GM23338 (cell line): Measurements from ENCODE around the gene ESPN. TPM values are rescaled to one million over a fixed set of nuclear protein-coding genes. Genes with fewer than 3 reads are reported as not detected.

Source experiments
- ATAC-seq: fragments of 200-7000 bp; cut with Tn5 transposase; 3 replicates; pipeline ENCODE4 v1.9.1; 2020
- DNase-seq: peaks from one replicate; pipeline ENCODE4 v3.0.0-alpha.2; 2015; ENCODE audit warnings: low spot score
- H2AFZ ChIP-seq: fragments of 200-600 bp; sonication (generic); 2 replicates; pipeline ENCODE4 v1.8.0; 2016; ENCODE audit warnings: antibody characterized with exemption, mild to moderate bottlenecking, moderate library complexity
- H3F3A ChIP-seq: fragments of 200-600 bp; sonication (generic); replicated peaks from 2 replicates; pipeline ENCODE4 v1.8.0; 2017; ENCODE audit warnings: antibody characterized with exemption, mixed run types, low read depth
- H3K27ac ChIP-seq: fragments of 200-600 bp; sonication (generic); 2 replicates; pipeline ENCODE4 v1.6.1; 2016; ENCODE audit warnings: low read depth
- H3K27me3 ChIP-seq: fragments of 200-600 bp; sonication (generic); 2 replicates; pipeline ENCODE4 v1.8.0; 2016; ENCODE audit warnings: mild to moderate bottlenecking, mixed run types, moderate library complexity; ENCODE audit not compliant: insufficient read depth
- H3K36me3 ChIP-seq: fragments of 200-600 bp; sonication (generic); 2 replicates; pipeline ENCODE4 v1.8.0; 2016; ENCODE audit warnings: mild to moderate bottlenecking; ENCODE audit not compliant: insufficient read depth
- H3K4me1 ChIP-seq: fragments of 200-600 bp; sonication (generic); 2 replicates; pipeline ENCODE4 v1.8.0; 2016; ENCODE audit warnings: mild to moderate bottlenecking, moderate library complexity; ENCODE audit not compliant: insufficient read depth
- H3K4me2 ChIP-seq: fragments of 200-600 bp; sonication (generic); 2 replicates; pipeline ENCODE4 v1.7.1; 2017; ENCODE audit warnings: mixed run types
- H3K4me3 ChIP-seq: fragments of 200-600 bp; sonication (generic); 2 replicates; pipeline ENCODE4 v1.6.1; 2016; ENCODE audit warnings: mixed run types
- H3K79me2 ChIP-seq: fragments of 200-600 bp; sonication (generic); replicated peaks from 2 replicates; pipeline ENCODE4 v1.8.0; 2017; ENCODE audit warnings: mild to moderate bottlenecking; ENCODE audit not compliant: insufficient read depth
- H3K9me2 ChIP-seq: fragments of 200-600 bp; sonication (generic); 2 replicates; pipeline ENCODE4 v1.8.0; 2017; ENCODE audit not compliant: insufficient read depth
- H4K20me1 ChIP-seq: fragments of 200-600 bp; sonication (generic); replicated peaks from 2 replicates; pipeline ENCODE4 v1.8.0; 2017; ENCODE audit warnings: mild to moderate bottlenecking; ENCODE audit not compliant: insufficient read depth
- H3K27ac Mint-ChIP-seq: 2 replicates; pipeline ENCODE4 v1.8.0; 2020; ENCODE audit warnings: inconsistent platforms, mild to moderate bottlenecking, moderate library complexity, mixed read lengths
- H3K27me3 Mint-ChIP-seq: 3 replicates; pipeline ENCODE4 v1.8.0; 2022; ENCODE audit warnings: low read depth, mild to moderate bottlenecking, moderate library complexity, mixed read lengths, inconsistent platforms; ENCODE audit not compliant: insufficient read depth, poor library complexity
- H3K36me3 Mint-ChIP-seq: 3 replicates; pipeline ENCODE4 v1.8.0; 2021; ENCODE audit warnings: low read depth, mild to moderate bottlenecking, inconsistent platforms, moderate library complexity, mixed read lengths
- H3K4me1 Mint-ChIP-seq: 3 replicates; pipeline ENCODE4 v1.8.0; 2020; ENCODE audit warnings: mild to moderate bottlenecking, inconsistent platforms, mixed read lengths
- H3K4me3 Mint-ChIP-seq: 3 replicates; pipeline ENCODE4 v1.8.0; 2021; ENCODE audit warnings: moderate library complexity, mild to moderate bottlenecking, inconsistent platforms, mixed read lengths
- H3K9me3 Mint-ChIP-seq: 3 replicates; pipeline ENCODE4 v1.8.0; 2020; ENCODE audit warnings: moderate library complexity, mild to moderate bottlenecking, inconsistent platforms, mixed read lengths
- CREB1 ChIP-seq: fragments of 250-450 bp; sonication (Bioruptor Pico); IDR thresholded peaks from 2 replicates; pipeline ENCODE4 v1.5.0; 2020; ENCODE audit warnings: low read depth, mild to moderate bottlenecking, moderate library complexity
- EZH2 ChIP-seq: fragments of 200-600 bp; sonication (generic); IDR thresholded peaks from one replicate; pipeline ENCODE4 v1.8.0; 2017; ENCODE audit warnings: antibody characterized with exemption, mild to moderate bottlenecking, low read depth; ENCODE audit not compliant: unreplicated experiment
- EZH2phosphoT487 ChIP-seq: fragments of 200-600 bp; sonication (generic); IDR thresholded peaks from one replicate; pipeline ENCODE4 v1.8.1; 2018; ENCODE audit warnings: antibody characterized with exemption; ENCODE audit not compliant: unreplicated experiment
- JUNB ChIP-seq: IDR thresholded peaks from one replicate; pipeline ENCODE4 v1.6.1; 2016; ENCODE audit warnings: antibody characterized with exemption; ENCODE audit not compliant: unreplicated experiment
- NANOG ChIP-seq: IDR thresholded peaks from 2 replicates; pipeline ENCODE4 v1.6.1; 2016; ENCODE audit warnings: antibody characterized with exemption, borderline replicate concordance
- POLR2AphosphoS5 ChIP-seq: IDR thresholded peaks from 2 replicates; pipeline ENCODE4 v1.6.1; 2016; ENCODE audit warnings: antibody characterized with exemption, low read depth
- STAT1 ChIP-seq: IDR thresholded peaks from one replicate; pipeline ENCODE4 v1.6.1; 2016; ENCODE audit warnings: antibody characterized with exemption; ENCODE audit not compliant: unreplicated experiment
- ZNF114 ChIP-seq: fragments of 250-450 bp; sonication (Bioruptor Pico); IDR thresholded peaks from 2 replicates; pipeline ENCODE4 v1.5.0; 2020; ENCODE audit warnings: mild to moderate bottlenecking, moderate library complexity
- ZNF331 ChIP-seq: fragments of 250-450 bp; sonication (Bioruptor Pico); IDR thresholded peaks from 2 replicates; pipeline ENCODE4 v1.5.0; 2020; ENCODE audit warnings: low read depth, mild to moderate bottlenecking, moderate library complexity
- polyA plus RNA-seq: library from polyadenylated mRNA; unstranded; fragments of >200 nt; fragmentation: Nextera tagmentation; extraction: Ambion mirVana; gene quantifications from 2 replicates; pipeline ENCODE4 v1.2.1, GENCODE V29; 2016
- total RNA-seq: library from RNA; depleted of rRNA; stranded (reverse); fragments of >200 nt; shearing (Covaris generic); gene quantifications from 2 replicates; pipeline ENCODE4 v1.2.3, GENCODE V29; 2014
- TF ChIP-seq, protein P1 (sequence below): fragments of 250-450 bp; sonication (Bioruptor Pico); IDR thresholded peaks from 2 replicates; pipeline ENCODE4 v1.5.0; 2020; ENCODE audit warnings: mild to moderate bottlenecking, moderate library complexity
- TF ChIP-seq, protein P2 (sequence below): IDR thresholded peaks from 2 replicates; pipeline ENCODE4 v1.6.1; 2016; ENCODE audit warnings: antibody characterized with exemption
- TF ChIP-seq, protein P3 (sequence below), 2 experiments: fragments of 200-600 bp in 1 of 2; sonication (generic) in 1 of 2; conservative IDR thresholded peaks; 2 replicates each; pipeline versions ENCODE4 v1.5.1 to v1.6.1; 2016 to 2017; ENCODE audit warnings: antibody characterized with exemption in 2 of 2, low read depth in 2 of 2, mild to moderate bottlenecking in 2 of 2, moderate library complexity in 1 of 2
- TF ChIP-seq, protein P4 (sequence below): IDR thresholded peaks from one replicate; pipeline ENCODE4 v1.6.1; 2018; ENCODE audit warnings: antibody characterized with exemption; ENCODE audit not compliant: unreplicated experiment

ESPN gene
- total and polyA plus RNA-seq, 2 experiments from 2014 or later = 12.2 to 13.6 TPM

DNA sequence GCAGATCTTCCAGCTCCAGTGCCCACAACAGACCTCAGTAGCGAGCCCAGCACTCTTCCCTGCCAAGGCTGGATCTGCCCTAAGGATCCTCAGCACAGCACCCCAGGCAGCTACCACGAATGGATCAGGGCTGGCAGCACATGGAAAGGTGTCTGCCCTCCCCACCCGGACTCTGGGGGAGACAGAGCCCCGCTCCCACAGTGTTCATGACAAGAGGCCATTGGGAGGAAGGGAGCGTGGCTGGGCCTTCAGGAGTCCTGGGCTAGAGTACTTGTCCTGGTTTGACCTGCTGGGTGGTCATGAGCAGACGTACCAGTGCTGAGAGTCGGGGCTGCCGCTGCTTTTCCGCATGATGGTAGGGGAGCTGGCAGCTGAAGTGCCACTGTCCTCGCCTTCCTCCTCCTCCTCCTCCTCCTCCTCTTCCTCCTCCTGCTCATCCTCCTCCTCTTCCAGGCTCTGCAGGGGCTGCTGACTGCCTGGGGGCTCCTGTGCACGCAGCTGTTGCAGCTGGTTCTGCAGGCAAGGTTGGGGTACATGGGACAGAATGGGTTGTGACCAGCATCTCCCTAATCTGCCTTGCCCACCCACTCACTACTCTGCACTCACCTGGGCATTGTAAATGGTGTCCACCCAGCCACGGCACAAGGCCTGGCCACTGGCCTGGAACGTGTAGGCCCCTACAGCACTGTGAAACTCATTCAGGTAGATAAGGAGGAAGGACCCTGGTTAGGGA is 44.3 kb downstream of the ESPN start:
- no peak overlapping the region for H3K4me2 ChIP-seq
- H3K36me3 ChIP-seq = no peaks in the 10 kb centered on the region
- no peak for TF ChIP-seq ZNF331 (CRISPR knock-in tag)
- no peak for TF ChIP-seq CREB1 (CRISPR knock-in tag)
- no peak for TF ChIP-seq EZH2
- TF ChIP-seq EZH2phosphoT487 = no peak
- no peak for TF ChIP-seq NANOG
- no peak for TF ChIP-seq STAT1
- TF ChIP-seq, protein P1, sequence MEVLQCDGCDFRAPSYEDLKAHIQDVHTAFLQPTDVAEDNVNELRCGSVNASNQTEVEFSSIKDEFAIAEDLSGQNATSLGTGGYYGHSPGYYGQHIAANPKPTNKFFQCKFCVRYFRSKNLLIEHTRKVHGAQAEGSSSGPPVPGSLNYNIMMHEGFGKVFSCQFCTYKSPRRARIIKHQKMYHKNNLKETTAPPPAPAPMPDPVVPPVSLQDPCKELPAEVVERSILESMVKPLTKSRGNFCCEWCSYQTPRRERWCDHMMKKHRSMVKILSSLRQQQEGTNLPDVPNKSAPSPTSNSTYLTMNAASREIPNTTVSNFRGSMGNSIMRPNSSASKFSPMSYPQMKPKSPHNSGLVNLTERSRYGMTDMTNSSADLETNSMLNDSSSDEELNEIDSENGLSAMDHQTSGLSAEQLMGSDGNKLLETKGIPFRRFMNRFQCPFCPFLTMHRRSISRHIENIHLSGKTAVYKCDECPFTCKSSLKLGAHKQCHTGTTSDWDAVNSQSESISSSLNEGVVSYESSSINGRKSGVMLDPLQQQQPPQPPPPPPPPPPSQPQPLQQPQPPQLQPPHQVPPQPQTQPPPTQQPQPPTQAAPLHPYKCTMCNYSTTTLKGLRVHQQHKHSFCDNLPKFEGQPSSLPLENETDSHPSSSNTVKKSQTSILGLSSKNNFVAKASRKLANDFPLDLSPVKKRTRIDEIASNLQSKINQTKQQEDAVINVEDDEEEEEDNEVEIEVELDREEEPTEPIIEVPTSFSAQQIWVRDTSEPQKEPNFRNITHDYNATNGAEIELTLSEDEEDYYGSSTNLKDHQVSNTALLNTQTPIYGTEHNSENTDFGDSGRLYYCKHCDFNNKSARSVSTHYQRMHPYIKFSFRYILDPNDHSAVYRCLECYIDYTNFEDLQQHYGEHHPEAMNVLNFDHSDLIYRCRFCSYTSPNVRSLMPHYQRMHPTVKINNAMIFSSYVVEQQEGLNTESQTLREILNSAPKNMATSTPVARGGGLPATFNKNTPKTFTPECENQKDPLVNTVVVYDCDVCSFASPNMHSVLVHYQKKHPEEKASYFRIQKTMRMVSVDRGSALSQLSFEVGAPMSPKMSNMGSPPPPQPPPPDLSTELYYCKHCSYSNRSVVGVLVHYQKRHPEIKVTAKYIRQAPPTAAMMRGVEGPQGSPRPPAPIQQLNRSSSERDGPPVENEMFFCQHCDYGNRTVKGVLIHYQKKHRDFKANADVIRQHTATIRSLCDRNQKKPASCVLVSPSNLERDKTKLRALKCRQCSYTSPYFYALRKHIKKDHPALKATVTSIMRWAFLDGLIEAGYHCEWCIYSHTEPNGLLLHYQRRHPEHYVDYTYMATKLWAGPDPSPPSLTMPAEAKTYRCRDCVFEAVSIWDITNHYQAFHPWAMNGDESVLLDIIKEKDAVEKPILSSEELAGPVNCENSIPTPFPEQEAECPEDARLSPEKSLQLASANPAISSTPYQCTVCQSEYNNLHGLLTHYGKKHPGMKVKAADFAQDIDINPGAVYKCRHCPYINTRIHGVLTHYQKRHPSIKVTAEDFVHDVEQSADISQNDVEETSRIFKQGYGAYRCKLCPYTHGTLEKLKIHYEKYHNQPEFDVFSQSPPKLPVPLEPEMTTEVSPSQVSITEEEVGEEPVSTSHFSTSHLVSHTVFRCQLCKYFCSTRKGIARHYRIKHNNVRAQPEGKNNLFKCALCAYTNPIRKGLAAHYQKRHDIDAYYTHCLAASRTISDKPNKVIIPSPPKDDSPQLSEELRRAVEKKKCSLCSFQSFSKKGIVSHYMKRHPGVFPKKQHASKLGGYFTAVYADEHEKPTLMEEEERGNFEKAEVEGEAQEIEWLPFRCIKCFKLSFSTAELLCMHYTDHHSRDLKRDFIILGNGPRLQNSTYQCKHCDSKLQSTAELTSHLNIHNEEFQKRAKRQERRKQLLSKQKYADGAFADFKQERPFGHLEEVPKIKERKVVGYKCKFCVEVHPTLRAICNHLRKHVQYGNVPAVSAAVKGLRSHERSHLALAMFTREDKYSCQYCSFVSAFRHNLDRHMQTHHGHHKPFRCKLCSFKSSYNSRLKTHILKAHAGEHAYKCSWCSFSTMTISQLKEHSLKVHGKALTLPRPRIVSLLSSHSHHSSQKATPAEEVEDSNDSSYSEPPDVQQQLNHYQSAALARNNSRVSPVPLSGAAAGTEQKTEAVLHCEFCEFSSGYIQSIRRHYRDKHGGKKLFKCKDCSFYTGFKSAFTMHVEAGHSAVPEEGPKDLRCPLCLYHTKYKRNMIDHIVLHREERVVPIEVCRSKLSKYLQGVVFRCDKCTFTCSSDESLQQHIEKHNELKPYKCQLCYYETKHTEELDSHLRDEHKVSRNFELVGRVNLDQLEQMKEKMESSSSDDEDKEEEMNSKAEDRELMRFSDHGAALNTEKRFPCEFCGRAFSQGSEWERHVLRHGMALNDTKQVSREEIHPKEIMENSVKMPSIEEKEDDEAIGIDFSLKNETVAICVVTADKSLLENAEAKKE = no peak
- TF ChIP-seq, protein P2, sequence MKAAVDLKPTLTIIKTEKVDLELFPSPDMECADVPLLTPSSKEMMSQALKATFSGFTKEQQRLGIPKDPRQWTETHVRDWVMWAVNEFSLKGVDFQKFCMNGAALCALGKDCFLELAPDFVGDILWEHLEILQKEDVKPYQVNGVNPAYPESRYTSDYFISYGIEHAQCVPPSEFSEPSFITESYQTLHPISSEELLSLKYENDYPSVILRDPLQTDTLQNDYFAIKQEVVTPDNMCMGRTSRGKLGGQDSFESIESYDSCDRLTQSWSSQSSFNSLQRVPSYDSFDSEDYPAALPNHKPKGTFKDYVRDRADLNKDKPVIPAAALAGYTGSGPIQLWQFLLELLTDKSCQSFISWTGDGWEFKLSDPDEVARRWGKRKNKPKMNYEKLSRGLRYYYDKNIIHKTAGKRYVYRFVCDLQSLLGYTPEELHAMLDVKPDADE = no peak
- no peak for TF ChIP-seq ZNF114
- TF ChIP-seq, protein P3, sequence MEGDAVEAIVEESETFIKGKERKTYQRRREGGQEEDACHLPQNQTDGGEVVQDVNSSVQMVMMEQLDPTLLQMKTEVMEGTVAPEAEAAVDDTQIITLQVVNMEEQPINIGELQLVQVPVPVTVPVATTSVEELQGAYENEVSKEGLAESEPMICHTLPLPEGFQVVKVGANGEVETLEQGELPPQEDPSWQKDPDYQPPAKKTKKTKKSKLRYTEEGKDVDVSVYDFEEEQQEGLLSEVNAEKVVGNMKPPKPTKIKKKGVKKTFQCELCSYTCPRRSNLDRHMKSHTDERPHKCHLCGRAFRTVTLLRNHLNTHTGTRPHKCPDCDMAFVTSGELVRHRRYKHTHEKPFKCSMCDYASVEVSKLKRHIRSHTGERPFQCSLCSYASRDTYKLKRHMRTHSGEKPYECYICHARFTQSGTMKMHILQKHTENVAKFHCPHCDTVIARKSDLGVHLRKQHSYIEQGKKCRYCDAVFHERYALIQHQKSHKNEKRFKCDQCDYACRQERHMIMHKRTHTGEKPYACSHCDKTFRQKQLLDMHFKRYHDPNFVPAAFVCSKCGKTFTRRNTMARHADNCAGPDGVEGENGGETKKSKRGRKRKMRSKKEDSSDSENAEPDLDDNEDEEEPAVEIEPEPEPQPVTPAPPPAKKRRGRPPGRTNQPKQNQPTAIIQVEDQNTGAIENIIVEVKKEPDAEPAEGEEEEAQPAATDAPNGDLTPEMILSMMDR (conservative IDR thresholded peaks at IDR 0.05; ENCODE audit: low read depth in 2 of 2) = no peak
- TF ChIP-seq, protein P4, sequence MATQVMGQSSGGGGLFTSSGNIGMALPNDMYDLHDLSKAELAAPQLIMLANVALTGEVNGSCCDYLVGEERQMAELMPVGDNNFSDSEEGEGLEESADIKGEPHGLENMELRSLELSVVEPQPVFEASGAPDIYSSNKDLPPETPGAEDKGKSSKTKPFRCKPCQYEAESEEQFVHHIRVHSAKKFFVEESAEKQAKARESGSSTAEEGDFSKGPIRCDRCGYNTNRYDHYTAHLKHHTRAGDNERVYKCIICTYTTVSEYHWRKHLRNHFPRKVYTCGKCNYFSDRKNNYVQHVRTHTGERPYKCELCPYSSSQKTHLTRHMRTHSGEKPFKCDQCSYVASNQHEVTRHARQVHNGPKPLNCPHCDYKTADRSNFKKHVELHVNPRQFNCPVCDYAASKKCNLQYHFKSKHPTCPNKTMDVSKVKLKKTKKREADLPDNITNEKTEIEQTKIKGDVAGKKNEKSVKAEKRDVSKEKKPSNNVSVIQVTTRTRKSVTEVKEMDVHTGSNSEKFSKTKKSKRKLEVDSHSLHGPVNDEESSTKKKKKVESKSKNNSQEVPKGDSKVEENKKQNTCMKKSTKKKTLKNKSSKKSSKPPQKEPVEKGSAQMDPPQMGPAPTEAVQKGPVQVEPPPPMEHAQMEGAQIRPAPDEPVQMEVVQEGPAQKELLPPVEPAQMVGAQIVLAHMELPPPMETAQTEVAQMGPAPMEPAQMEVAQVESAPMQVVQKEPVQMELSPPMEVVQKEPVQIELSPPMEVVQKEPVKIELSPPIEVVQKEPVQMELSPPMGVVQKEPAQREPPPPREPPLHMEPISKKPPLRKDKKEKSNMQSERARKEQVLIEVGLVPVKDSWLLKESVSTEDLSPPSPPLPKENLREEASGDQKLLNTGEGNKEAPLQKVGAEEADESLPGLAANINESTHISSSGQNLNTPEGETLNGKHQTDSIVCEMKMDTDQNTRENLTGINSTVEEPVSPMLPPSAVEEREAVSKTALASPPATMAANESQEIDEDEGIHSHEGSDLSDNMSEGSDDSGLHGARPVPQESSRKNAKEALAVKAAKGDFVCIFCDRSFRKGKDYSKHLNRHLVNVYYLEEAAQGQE = no peak
- no peak for TF ChIP-seq POLR2AphosphoS5
- no peak for TF ChIP-seq JUNB
- no peak for DNase-seq
- peaks cover 5% of the 10 kb centered on the region; the same call in 1 of the 2 replicates for H3K27me3 ChIP-seq
- H3K4me1 ChIP-seq = peaks cover 7% of the 10 kb centered on the region; the same call in 1 of the 2 replicates
- H3K36me3 Mint-ChIP-seq = peaks cover 34% of the 10 kb centered on the region
- no peak overlapping the region for H2AFZ ChIP-seq
- H3K4me3 ChIP-seq = no peak overlapping the region
- no peaks in the 10 kb centered on the region for H3K79me2 ChIP-seq
- H3K27me3 Mint-ChIP-seq = peaks cover 12% of the 10 kb centered on the region
- H3F3A ChIP-seq = peaks cover 23% of the 10 kb centered on the region; the same call in 1 of the 2 replicates
- H3K4me3 Mint-ChIP-seq = no peak overlapping the region
- no peaks in the 10 kb centered on the region; the same call in 2 of the 3 replicates for H3K9me3 Mint-ChIP-seq
- H3K27ac Mint-ChIP-seq = no peak overlapping the region
- no peak overlapping the region for H3K27ac ChIP-seq
- peaks cover 18% of the 10 kb centered on the region for H3K4me1 Mint-ChIP-seq
- H4K20me1 ChIP-seq = peaks cover 3% of the 10 kb centered on the region; the same call in 1 of the 2 replicates
- ATAC-seq = no peak
- no peaks in the 10 kb centered on the region for H3K9me2 ChIP-seq
